GM12892 (cell line): ENCODE data around the gene KDM8.
"Not testable (repeated sequence)": the region's sequence is repeated elsewhere in the genome, so short reads cannot be mapped to it uniquely, and the experiment has no call there.

Experiments used
- POLR2A ChIP-seq: IDR thresholded peaks from 2 replicates; pipeline ENCODE4 v1.6.1; 2011; ENCODE audit warnings: low read depth, low read length, control low read depth
- TAF1 ChIP-seq: IDR thresholded peaks from 2 replicates; pipeline ENCODE4 v1.6.1; 2011; ENCODE audit warnings: low read depth, mild to moderate bottlenecking, control low read depth, low read length, borderline replicate concordance

DNA sequence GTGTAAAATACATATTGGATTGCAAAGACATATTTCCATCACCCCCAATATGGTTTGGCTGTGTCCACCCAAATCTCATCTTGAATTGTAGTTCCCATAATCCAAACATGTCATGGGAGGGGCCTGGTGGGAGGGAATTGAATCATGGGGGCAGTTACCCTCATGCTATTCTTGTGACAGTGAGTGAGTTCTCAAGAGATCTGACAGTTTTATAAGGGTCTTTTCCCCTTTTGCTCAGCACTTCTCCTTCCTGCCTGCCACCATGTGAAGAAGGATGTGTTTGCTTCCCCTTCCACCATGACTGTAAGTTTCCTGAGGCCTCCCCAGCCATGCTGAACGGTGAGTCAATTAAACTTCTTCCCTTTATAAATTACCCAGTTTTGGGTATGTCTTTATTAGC is 43.8 kb downstream of the KDM8 start:
- not testable (repeated sequence) for TF ChIP-seq TAF1, POLR2A
